Esophagus squamous epithelium (tissue), 5 donors: Measurements from ENCODE around the gene POLR3H. TPM values are rescaled to one million over a fixed set of nuclear protein-coding genes. Genes with fewer than 3 reads are reported as not detected.

Experiments used
- DNase-seq: peaks from one replicate; lab custom pipeline; 2025; lab: John Stamatoyannopoulos, UW
- H3K27ac ChIP-seq, 4 donors: fragments of 200-600 bp; sonication (generic); one replicate each; pipeline ENCODE4 v1.5.1; 2016 to 2019; ENCODE audit warnings: mild to moderate bottlenecking in 1 of 4
- H3K27me3 ChIP-seq, 4 donors: fragments of 200-600 bp; sonication (generic); 1 replicate in 3 of 4; 2 replicates in 1 of 4; pipeline versions ENCODE4 v1.5.1 to v1.6.0; 2017 to 2021; ENCODE audit warnings: antibody characterized with exemption in 1 of 4
- H3K36me3 ChIP-seq, 3 donors: fragments of 200-600 bp; sonication (generic); one replicate each; pipeline ENCODE4 v1.5.1; 2016 to 2019
- H3K4me1 ChIP-seq, 3 donors: fragments of 200-600 bp; sonication (generic); one replicate each; pipeline ENCODE4 v1.5.1; 2017 to 2019
- H3K4me3 ChIP-seq, 4 donors: fragments of 200-600 bp; sonication (generic); 1 replicate in 3 of 4; 2 replicates in 1 of 4; pipeline ENCODE4 v1.5.1; 2016 to 2019; ENCODE audit warnings: mild to moderate bottlenecking in 2 of 4, moderate library complexity in 1 of 4
- H3K9me3 ChIP-seq, 3 donors: fragments of 200-600 bp; sonication (generic); one replicate each; pipeline ENCODE4 v1.5.1; 2016 to 2019
- POLR2A ChIP-seq, 4 donors: fragments of 450-650 bp; IDR thresholded peaks; one replicate each; pipeline ENCODE4 v1.6.1; 2017; ENCODE audit warnings: antibody characterized with exemption in 4 of 4, mild to moderate bottlenecking in 4 of 4, moderate library complexity in 3 of 4
- WGBS, 2 donors: methylation state at CpG; one replicate each; pipeline ENCODE4 v1.1.5; 2018; 5-methylcytosine and 5-hydroxymethylcytosine counted together
- intact Hi-C: fragments of 100-400 bp; cut with DNase I; formaldehyde crosslinking; loops from one replicate; pipeline ENCODE4 v1.15.0; 2022
- total RNA-seq, 4 donors: library from RNA; depleted of rRNA; stranded (reverse); fragments of >200 nt; gene quantifications; one replicate each; pipeline ENCODE4 v1.1.0, GENCODE V29; 2016
- TF ChIP-seq, protein P1 (sequence below), 6 experiments: fragments of 450-650 bp in 4 of 6; fragments of 200-600 bp in 2 of 6; sonication (generic) in 2 of 6; IDR thresholded peaks; one replicate each; pipeline ENCODE4 v1.5.1; 2016 to 2019; ENCODE audit warnings: antibody characterized with exemption in 6 of 6, mild to moderate bottlenecking in 4 of 6, moderate library complexity in 4 of 6
- donor health status: DM: yes; HTN: yes; CAD: no.

The POLR3H gene
- total RNA-seq, 4 donors from 2014 or later: 13.7 to 23.3 (median 16.1) TPM

DNA sequence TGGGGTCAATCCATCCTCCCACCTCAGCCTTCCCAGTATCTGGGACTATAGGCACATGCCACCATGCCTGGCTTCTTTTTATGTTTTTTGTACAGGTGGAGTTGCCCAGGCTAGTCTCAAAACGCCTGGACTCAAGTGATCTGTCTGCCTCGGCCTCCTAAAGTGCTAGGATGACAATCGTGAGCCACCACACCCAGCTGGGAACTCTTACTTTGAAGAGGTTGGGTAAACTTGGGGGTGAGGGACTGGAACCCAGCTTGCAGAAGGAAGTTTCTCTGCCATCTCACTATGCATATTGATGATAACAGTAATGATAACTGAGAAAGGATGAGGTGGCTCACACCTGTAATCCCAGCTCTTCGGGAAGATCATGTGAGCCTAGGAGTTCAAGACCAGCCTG, 39.5 kb downstream of the POLR3H start:
- no peak for DNase-seq
- Histone ChIP-seq H3K27ac (peak overlapping the region in 3 of 4 donors; percentile 5 to 53 (median 9)), H3K9me3 (no peaks in the 10 kb centered on the region), H3K36me3 (peaks cover 10 to 91% (median 32%) of the 10 kb centered on the region in 3 donors), H3K27me3 (no peaks in the 10 kb centered on the region), H3K4me1 (peaks cover 0 to 72% (median 23%) of the 10 kb centered on the region in 3 donors), H3K4me3 (no peak overlapping the region)
- 50 to 67% methylated on average over 1 to 4 of the region's 4 CpGs for WGBS, 2 donors
- no peak for TF ChIP-seq POLR2A (IDR thresholded peaks at IDR 0.05)
- TF ChIP-seq, protein P1, sequence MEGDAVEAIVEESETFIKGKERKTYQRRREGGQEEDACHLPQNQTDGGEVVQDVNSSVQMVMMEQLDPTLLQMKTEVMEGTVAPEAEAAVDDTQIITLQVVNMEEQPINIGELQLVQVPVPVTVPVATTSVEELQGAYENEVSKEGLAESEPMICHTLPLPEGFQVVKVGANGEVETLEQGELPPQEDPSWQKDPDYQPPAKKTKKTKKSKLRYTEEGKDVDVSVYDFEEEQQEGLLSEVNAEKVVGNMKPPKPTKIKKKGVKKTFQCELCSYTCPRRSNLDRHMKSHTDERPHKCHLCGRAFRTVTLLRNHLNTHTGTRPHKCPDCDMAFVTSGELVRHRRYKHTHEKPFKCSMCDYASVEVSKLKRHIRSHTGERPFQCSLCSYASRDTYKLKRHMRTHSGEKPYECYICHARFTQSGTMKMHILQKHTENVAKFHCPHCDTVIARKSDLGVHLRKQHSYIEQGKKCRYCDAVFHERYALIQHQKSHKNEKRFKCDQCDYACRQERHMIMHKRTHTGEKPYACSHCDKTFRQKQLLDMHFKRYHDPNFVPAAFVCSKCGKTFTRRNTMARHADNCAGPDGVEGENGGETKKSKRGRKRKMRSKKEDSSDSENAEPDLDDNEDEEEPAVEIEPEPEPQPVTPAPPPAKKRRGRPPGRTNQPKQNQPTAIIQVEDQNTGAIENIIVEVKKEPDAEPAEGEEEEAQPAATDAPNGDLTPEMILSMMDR (IDR thresholded peaks at IDR 0.05): no peak
- intact Hi-C loops: no loop called here

DNA sequence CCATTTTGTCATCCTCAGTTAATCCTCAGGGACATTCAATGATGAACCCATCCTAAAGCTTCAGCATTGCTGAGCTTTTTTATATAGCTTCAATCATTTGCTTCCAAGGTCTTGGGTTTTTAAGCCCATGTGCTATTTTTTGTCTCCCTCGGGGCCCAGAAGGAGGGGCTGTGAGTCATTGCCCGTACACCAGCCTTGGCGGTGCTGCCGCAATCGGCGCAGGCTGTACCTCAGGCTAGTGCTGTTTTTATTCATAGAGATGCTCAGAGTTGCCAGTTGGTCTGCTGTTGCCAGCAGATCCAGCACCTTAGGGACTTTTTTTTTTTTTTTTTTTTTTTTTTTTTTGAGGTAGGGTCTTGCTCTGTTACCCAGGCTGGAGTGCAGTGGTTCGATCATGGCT, 39.9 kb downstream of the POLR3H start:
- peak overlapping the region in 2 of 4 donors; percentile 51 to 53 for H3K27ac ChIP-seq
- no peak for DNase-seq
- TF ChIP-seq, protein P1 (IDR thresholded peaks at IDR 0.05): no peak
- no peak for TF ChIP-seq POLR2A (IDR thresholded peaks at IDR 0.05)
- H3K4me3 ChIP-seq: no peak overlapping the region
- WGBS, 2 donors: 27 to 39% methylated on average over 7 of the region's 7 CpGs
- no peaks in the 10 kb centered on the region for H3K9me3 ChIP-seq
- peaks cover 10 to 91% (median 34%) of the 10 kb centered on the region in 3 donors for H3K36me3 ChIP-seq
- H3K27me3 ChIP-seq: no peaks in the 10 kb centered on the region
- intact Hi-C loops: no loop called here
- H3K4me1 ChIP-seq: peaks cover 0 to 76% (median 26%) of the 10 kb centered on the region in 3 donors

DNA sequence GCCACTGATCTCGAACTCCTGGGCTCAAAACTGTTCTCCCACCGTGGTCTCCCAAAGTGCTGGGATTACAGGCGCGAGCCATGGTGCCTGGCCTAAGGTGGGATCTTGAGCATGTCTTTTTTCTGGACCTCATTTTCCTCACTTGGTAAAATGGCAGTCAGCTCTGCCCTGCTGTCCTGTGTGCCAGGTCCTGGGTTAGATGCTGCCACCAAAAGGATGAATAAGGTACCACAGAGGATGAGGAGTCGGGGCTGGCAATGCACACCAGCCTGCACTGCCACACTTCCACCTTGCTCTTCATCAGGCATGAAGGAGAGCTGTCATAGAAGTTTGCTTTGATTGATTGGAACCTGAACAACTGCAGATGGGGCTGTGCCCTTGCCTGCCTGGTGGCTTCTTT, 43.1 kb downstream of the POLR3H start:
- TF ChIP-seq, protein P1 (IDR thresholded peaks at IDR 0.05): peak in 3 of 6 experiments; percentile 8 to 37 (median 25)
- TF ChIP-seq POLR2A (IDR thresholded peaks at IDR 0.05): no peak
- intact Hi-C loops: no loop called here
- no peaks in the 10 kb centered on the region for H3K27me3 ChIP-seq
- no peak for DNase-seq
- peaks cover 5 to 72% (median 35%) of the 10 kb centered on the region in 3 donors for H3K4me1 ChIP-seq
- WGBS, 2 donors: 78 to 84% methylated on average over 5 of the region's 5 CpGs
- H3K9me3 ChIP-seq: no peaks in the 10 kb centered on the region
- no peak overlapping the region for H3K4me3 ChIP-seq
- H3K27ac ChIP-seq: peak overlapping the region in 1 of 4 donors; percentile 16
- peaks cover 10 to 69% (median 19%) of the 10 kb centered on the region in 3 donors for H3K36me3 ChIP-seq

DNA sequence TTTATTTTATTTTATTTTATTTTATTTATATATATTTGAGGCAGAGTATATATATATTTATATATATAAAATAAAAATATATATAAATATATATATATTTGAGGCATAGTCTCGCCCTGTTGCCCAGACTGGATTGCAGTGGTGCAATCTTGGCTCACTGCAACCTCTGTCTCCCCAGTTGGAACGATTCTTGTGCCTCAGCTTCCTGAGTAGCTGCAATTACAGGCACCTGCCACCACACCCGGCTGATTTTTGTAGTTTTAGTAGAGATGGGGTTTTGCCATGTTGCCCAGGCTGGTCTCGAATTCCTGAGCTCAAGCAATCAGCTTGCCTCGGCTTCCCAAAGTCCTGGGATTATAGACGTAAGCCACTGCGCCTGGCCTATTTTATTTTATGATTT, 44.0 kb downstream of the POLR3H start:
- Histone ChIP-seq H3K9me3 (no peaks in the 10 kb centered on the region), H3K27me3 (no peaks in the 10 kb centered on the region), H3K36me3 (peaks cover 10 to 69% (median 19%) of the 10 kb centered on the region in 3 donors), H3K4me1 (peaks cover 5 to 66% (median 35%) of the 10 kb centered on the region in 3 donors), H3K27ac (peak overlapping the region in 1 of 4 donors; percentile 16), H3K4me3 (no peak overlapping the region)
- TF ChIP-seq, protein P1 (IDR thresholded peaks at IDR 0.05): no peak
- WGBS, 2 donors: 64 to 70% methylated on average over 7 of the region's 7 CpGs
- DNase-seq: no peak
- intact Hi-C loops: no loop called here

DNA sequence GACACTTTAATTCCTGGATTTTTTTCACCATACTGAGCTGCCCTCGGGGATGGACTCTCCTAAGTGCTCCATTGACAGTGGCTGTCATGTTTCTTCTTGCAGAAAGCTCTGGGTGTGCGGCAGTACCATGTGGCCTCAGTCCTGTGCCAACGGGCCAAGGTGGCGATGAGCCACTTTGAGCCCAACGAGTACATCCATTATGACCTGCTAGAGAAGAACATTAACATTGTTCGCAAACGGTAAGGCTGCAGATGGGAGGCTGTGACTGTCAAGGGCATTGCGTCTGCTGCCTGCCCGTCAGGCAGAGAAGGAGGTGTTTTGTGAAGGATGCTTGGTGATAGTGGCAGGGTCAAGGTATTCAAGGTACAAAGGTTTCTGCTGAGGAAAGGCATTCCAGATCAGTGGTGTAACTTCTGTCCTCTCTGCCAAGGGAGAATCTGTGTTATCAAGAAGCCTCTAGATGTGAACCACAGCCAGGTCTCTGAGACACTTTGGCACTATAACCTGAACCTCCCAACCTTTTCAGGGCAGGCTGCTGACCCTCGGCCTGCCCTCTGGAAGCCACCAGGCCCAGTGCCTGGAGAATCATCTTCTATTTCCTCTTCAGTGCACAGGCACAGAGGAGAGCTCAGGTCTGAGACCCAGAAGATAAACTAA, 44.5 kb downstream of the POLR3H start:
- no peak for DNase-seq
- no peak for TF ChIP-seq POLR2A (IDR thresholded peaks at IDR 0.05)
- TF ChIP-seq, protein P1 (IDR thresholded peaks at IDR 0.05): no peak
- no peak overlapping the region for H3K4me3 ChIP-seq
- H3K27ac ChIP-seq: peak overlapping the region in 2 of 4 donors; percentile 15 to 71
- peaks cover 5 to 60% (median 31%) of the 10 kb centered on the region in 3 donors for H3K4me1 ChIP-seq
- H3K36me3 ChIP-seq: peaks cover 10 to 69% (median 19%) of the 10 kb centered on the region in 3 donors
- no peaks in the 10 kb centered on the region for H3K9me3 ChIP-seq
- H3K27me3 ChIP-seq: no peaks in the 10 kb centered on the region
- intact Hi-C loops: no loop called here
- WGBS, 2 donors: 31 to 85% methylated on average over 7 to 8 of the region's 10 CpGs
